H1 (cell line): ENCODE results near the gene NOC2L. TPM values are rescaled to one million over a fixed set of nuclear protein-coding genes. Genes with fewer than 3 reads are reported as not detected.

ENCODE experiments used
- CTCF ChIA-PET: fragments of 300-600 bp; sonication (Branson Sonifier 250); formaldehyde crosslinking; loops from one replicate; lab custom pipeline; 2021; ENCODE audit not compliant: partially characterized antibody; lab: Charles Lee
- POLR2A ChIA-PET: fragments of 300-600 bp; sonication (Branson Sonifier 250); formaldehyde crosslinking; loops from one replicate; lab custom pipeline; 2021; ENCODE audit warnings: inconsistent platforms; ENCODE audit not compliant: partially characterized antibody; lab: Charles Lee
- DNase-seq, 2 experiments: peaks; one replicate each; pipeline versions ENCODE4 v3.0.0 to v3.0.0-alpha.2; 2010 to 2022; ENCODE audit warnings: low spot score in 2 of 2, low read depth in 1 of 2, mixed read lengths in 1 of 2
- FAIRE-seq: peaks from 2 replicates; lab custom pipeline; 2011; peaks lifted over from hg19 to GRCh38; lab: Jason Lieb, UNC
- H2AFZ ChIP-seq: 2 replicates; pipeline ENCODE4 v1.8.1; 2012; ENCODE audit warnings: low read length, inconsistent platforms
- H2AK5ac ChIP-seq: 2 replicates; pipeline ENCODE4 v1.6.1; 2013; ENCODE audit warnings: low read depth, low read length
- H2BK120ac ChIP-seq: replicated peaks from 2 replicates; pipeline ENCODE3; 2013; ENCODE audit warnings: low read depth, low read length, inconsistent platforms
- H2BK12ac ChIP-seq: 2 replicates; pipeline ENCODE4 v1.6.1; 2013; ENCODE audit warnings: low read depth, low read length
- H2BK15ac ChIP-seq: 2 replicates; pipeline ENCODE4 v1.6.1; 2013; ENCODE audit warnings: low read length
- H2BK20ac ChIP-seq: 2 replicates; pipeline ENCODE4 v1.6.1; 2013; ENCODE audit warnings: low read length
- H2BK5ac ChIP-seq: 2 replicates; pipeline ENCODE4 v1.6.1; 2013; ENCODE audit warnings: low read depth, low read length
- H3K14ac ChIP-seq: 2 replicates; pipeline ENCODE4 v1.6.1; 2013; ENCODE audit warnings: inconsistent platforms; ENCODE audit not compliant: insufficient read length
- H3K18ac ChIP-seq: 2 replicates; pipeline ENCODE4 v1.6.1; 2013; ENCODE audit warnings: low read length; ENCODE audit errors: extremely low read depth
- H3K23ac ChIP-seq: 2 replicates; pipeline ENCODE4 v1.6.1; 2013; ENCODE audit warnings: inconsistent platforms; ENCODE audit not compliant: insufficient read length
- H3K23me2 ChIP-seq: 2 replicates; pipeline ENCODE4 v1.6.1; 2013; ENCODE audit warnings: low read depth, low read length
- H3K27ac ChIP-seq: 2 replicates; pipeline ENCODE4 v1.6.1; 2011; ENCODE audit warnings: low read depth, low read length, inconsistent platforms
- H3K27me3 ChIP-seq, 4 experiments: replicated peaks in 1 of 4; 1 replicate in 1 of 4; 2 replicates in 3 of 4; pipeline versions ENCODE4 v1.6.1 to v1.8.1; 2011 to 2013; ENCODE audit warnings: low read length in 3 of 4, mild to moderate bottlenecking in 3 of 4, inconsistent platforms in 2 of 4, mixed read lengths in 2 of 4, moderate library complexity in 1 of 4; ENCODE audit not compliant: control insufficient read depth in 3 of 4, insufficient read depth in 3 of 4; ENCODE audit errors: extremely low read depth in 1 of 4
- H3K36me3 ChIP-seq, 4 experiments: 2 replicates each; pipeline versions ENCODE4 v1.6.1 to v1.8.1; 2011 to 2013; ENCODE audit warnings: mild to moderate bottlenecking in 4 of 4, low read length in 3 of 4, moderate library complexity in 2 of 4, control low read depth in 1 of 4, inconsistent platforms in 1 of 4; ENCODE audit not compliant: insufficient read depth in 4 of 4, control insufficient read depth in 2 of 4
- H3K4ac ChIP-seq: replicated peaks from 2 replicates; pipeline ENCODE3; 2013; ENCODE audit warnings: low read length, low read depth, mixed read lengths, inconsistent platforms; ENCODE audit not compliant: insufficient read length
- H3K4me1 ChIP-seq, 4 experiments: replicated peaks in 1 of 4; 1 replicate in 1 of 4; 2 replicates in 3 of 4; pipeline versions ENCODE4 v1.6.1 to v1.8.1; 2011 to 2013; ENCODE audit warnings: low read length in 3 of 4, inconsistent platforms in 2 of 4, mixed read lengths in 1 of 4; ENCODE audit not compliant: insufficient read depth in 4 of 4, control insufficient read depth in 3 of 4
- H3K4me2 ChIP-seq, 2 experiments: 2 replicates each; pipeline versions ENCODE4 v1.6.1 to v1.8.1; 2011 to 2013; ENCODE audit warnings: low read depth in 2 of 2, low read length in 2 of 2, control low read depth in 1 of 2, inconsistent platforms in 1 of 2, mild to moderate bottlenecking in 1 of 2; ENCODE audit not compliant: insufficient read depth in 1 of 2
- H3K4me3 ChIP-seq, 4 experiments: fragments of 200-600, 300-600 bp in 1 of 4; sonication (generic), shearing (Covaris generic), sonication (Bioruptor Twin) in 1 of 4; 2 replicates each; pipeline versions ENCODE4 v1.5.1 to v1.8.1; 2011 to 2016; ENCODE audit warnings: low read length in 4 of 4, low read depth in 3 of 4, control low read depth in 2 of 4, inconsistent platforms in 2 of 4, mild to moderate bottlenecking in 2 of 4, mixed read lengths in 1 of 4, moderate library complexity in 1 of 4; ENCODE audit not compliant: insufficient read depth in 2 of 4; ENCODE audit errors: extremely low read depth in 1 of 4
- H3K56ac ChIP-seq: replicated peaks from 2 replicates; pipeline ENCODE3; 2013; ENCODE audit warnings: low read depth, mild to moderate bottlenecking, mixed read lengths, low read length, inconsistent platforms; ENCODE audit not compliant: insufficient read length
- H3K79me1 ChIP-seq: 2 replicates; pipeline ENCODE4 v1.6.1; 2013; ENCODE audit warnings: low read depth, low read length, control low read depth
- H3K79me2 ChIP-seq, 2 experiments: 2 replicates each; pipeline versions ENCODE4 v1.6.1 to v1.8.1; 2012 to 2013; ENCODE audit warnings: low read length in 2 of 2, mild to moderate bottlenecking in 2 of 2, inconsistent platforms in 1 of 2; ENCODE audit not compliant: insufficient read depth in 2 of 2, control insufficient read depth in 1 of 2
- H3K9ac ChIP-seq, 4 experiments: replicated peaks in 1 of 4; 1 replicate in 1 of 4; 2 replicates in 3 of 4; pipeline versions ENCODE4 v1.6.1 to v1.8.1; 2011 to 2013; ENCODE audit warnings: low read depth in 3 of 4, low read length in 3 of 4, control low read depth in 2 of 4, mild to moderate bottlenecking in 2 of 4, moderate library complexity in 2 of 4, inconsistent platforms in 1 of 4; ENCODE audit errors: extremely low read depth in 1 of 4
- H3K9me3 ChIP-seq, 2 experiments: 2 replicates each; pipeline versions ENCODE4 v1.6.1 to v1.8.1; 2012 to 2013; ENCODE audit warnings: mild to moderate bottlenecking in 2 of 2, moderate library complexity in 2 of 2, control low read depth in 1 of 2, inconsistent platforms in 1 of 2, low read depth in 1 of 2, low read length in 1 of 2, mixed read lengths in 1 of 2; ENCODE audit not compliant: insufficient read depth in 2 of 2
- H4K20me1 ChIP-seq, 2 experiments: replicated peaks in 1 of 2; 2 replicates each; pipeline versions ENCODE3 to v1.8.1; 2011 to 2013; ENCODE audit warnings: inconsistent platforms in 2 of 2, low read length in 2 of 2, mild to moderate bottlenecking in 1 of 2; ENCODE audit not compliant: insufficient read depth in 2 of 2, control insufficient read depth in 1 of 2
- H4K5ac ChIP-seq: 2 replicates; pipeline ENCODE4 v1.6.1; 2013; ENCODE audit warnings: low read length, low read depth, mixed read lengths, inconsistent platforms; ENCODE audit not compliant: insufficient read length
- H4K8ac ChIP-seq: 2 replicates; pipeline ENCODE4 v1.8.0; 2013; ENCODE audit warnings: mild to moderate bottlenecking, moderate library complexity, low read length, inconsistent platforms; ENCODE audit not compliant: insufficient read depth; ENCODE audit errors: extremely low read depth
- H4K91ac ChIP-seq: replicated peaks from 2 replicates; pipeline ENCODE3; 2013; ENCODE audit warnings: low read length, mixed read lengths, inconsistent platforms; ENCODE audit not compliant: insufficient read length
- BACH1 ChIP-seq: IDR thresholded peaks from 2 replicates; pipeline ENCODE4 v1.6.1; 2012; ENCODE audit warnings: low read length, improper control_type of control experiment
- BCL11A ChIP-seq, 2 experiments: IDR thresholded peaks; one replicate each; pipeline ENCODE4 v1.6.1; 2011; ENCODE audit warnings: low read depth in 2 of 2, low read length in 2 of 2, mild to moderate bottlenecking in 2 of 2
- GTF2F1 ChIP-seq: IDR thresholded peaks from 2 replicates; pipeline ENCODE4 v1.6.1; 2012; ENCODE audit warnings: low read depth, low read length, improper control_type of control experiment, borderline replicate concordance
- JUND ChIP-seq: IDR thresholded peaks from 2 replicates; pipeline ENCODE4 v1.6.1; 2011; ENCODE audit warnings: mild to moderate bottlenecking, improper control_type of control experiment, low read length
- RAD21 ChIP-seq, 2 experiments: IDR thresholded peaks in 1 of 2; conservative IDR thresholded peaks in 1 of 2; 2 replicates each; pipeline ENCODE4 v1.6.1; 2011; ENCODE audit warnings: low read depth in 2 of 2, low read length in 2 of 2, improper control_type of control experiment in 1 of 2, inconsistent platforms in 1 of 2, mild to moderate bottlenecking in 1 of 2, moderate library complexity in 1 of 2
- SAP30 ChIP-seq: fragments of 300-600 bp; sonication (generic); IDR thresholded peaks from 2 replicates; pipeline ENCODE4 v1.7.1; 2012; ENCODE audit warnings: low read length, moderate library complexity, mild to moderate bottlenecking, inconsistent platforms; ENCODE audit not compliant: insufficient read depth, insufficient replicate concordance
- SIX5 ChIP-seq: IDR thresholded peaks from 2 replicates; pipeline ENCODE4 v1.6.1; 2011; ENCODE audit warnings: mild to moderate bottlenecking, low read depth, low read length
- SUZ12 ChIP-seq: fragments of 200-600 bp; sonication (generic); IDR thresholded peaks from 2 replicates; pipeline ENCODE4 v1.6.1; 2012; ENCODE audit warnings: mild to moderate bottlenecking, inconsistent platforms, low read length, moderate library complexity, mixed read lengths
- YY1 ChIP-seq: IDR thresholded peaks from 2 replicates; pipeline ENCODE4 v1.6.1; 2011; ENCODE audit warnings: low read depth, mild to moderate bottlenecking, low read length
- ZNF274 ChIP-seq: IDR thresholded peaks from 2 replicates; pipeline ENCODE4 v1.7.0; 2012; ENCODE audit warnings: low read length, borderline replicate concordance; ENCODE audit errors: extremely low read depth
- WGBS, 2 experiments: shearing (Covaris generic) in 1 of 2; methylation state at CpG; one replicate each; pipeline versions ENCODE4 v1.1.6 to v1.1.7; 2013 to 2015; ENCODE audit warnings: low lambda C conversion rate in 2 of 2, mixed read lengths in 2 of 2, inconsistent platforms in 1 of 2, low coverage in 1 of 2, missing lambda C conversion rate in 1 of 2; ENCODE audit not compliant: insufficient replicate concordance in 2 of 2, insufficient coverage in 1 of 2, insufficient read length in 1 of 2; ENCODE audit errors: extremely low coverage in 1 of 2, missing lambda C conversion rate in 1 of 2; 5-methylcytosine and 5-hydroxymethylcytosine counted together
- polyA plus RNA-seq, 7 experiments: library from polyadenylated mRNA; depleted of rRNA in 3 of 7; stranded (reverse) in 5 of 7; unstranded in 2 of 7; fragments of >200 nt in 5 of 7; fragments of 200-250 nt in 2 of 7; gene quantifications; 1 replicate in 5 of 7; 2 replicates in 1 of 7; 4 replicates in 1 of 7; pipeline versions ENCODE4 v1.2.1 to v1.2.3, GENCODE V29; 2011 to 2013; ENCODE audit warnings: missing spikeins in 2 of 7, mixed read lengths in 2 of 7
- total RNA-seq: library from RNA; stranded (reverse); fragmentation: NEBNext Ultra II Directional; extraction: Animal tissue kit (Norgen Biotek cat#: 25700); gene quantifications from 2 replicates; pipeline ENCODE4 v1.2.1, GENCODE V29; 2021

Gene NOC2L
- total and polyA plus RNA-seq, 2 of the 8 experiments (the other 6 are each of a cell fraction or from before 2014, with no cell fraction given), result 74.7 to 130 TPM

DNA sequence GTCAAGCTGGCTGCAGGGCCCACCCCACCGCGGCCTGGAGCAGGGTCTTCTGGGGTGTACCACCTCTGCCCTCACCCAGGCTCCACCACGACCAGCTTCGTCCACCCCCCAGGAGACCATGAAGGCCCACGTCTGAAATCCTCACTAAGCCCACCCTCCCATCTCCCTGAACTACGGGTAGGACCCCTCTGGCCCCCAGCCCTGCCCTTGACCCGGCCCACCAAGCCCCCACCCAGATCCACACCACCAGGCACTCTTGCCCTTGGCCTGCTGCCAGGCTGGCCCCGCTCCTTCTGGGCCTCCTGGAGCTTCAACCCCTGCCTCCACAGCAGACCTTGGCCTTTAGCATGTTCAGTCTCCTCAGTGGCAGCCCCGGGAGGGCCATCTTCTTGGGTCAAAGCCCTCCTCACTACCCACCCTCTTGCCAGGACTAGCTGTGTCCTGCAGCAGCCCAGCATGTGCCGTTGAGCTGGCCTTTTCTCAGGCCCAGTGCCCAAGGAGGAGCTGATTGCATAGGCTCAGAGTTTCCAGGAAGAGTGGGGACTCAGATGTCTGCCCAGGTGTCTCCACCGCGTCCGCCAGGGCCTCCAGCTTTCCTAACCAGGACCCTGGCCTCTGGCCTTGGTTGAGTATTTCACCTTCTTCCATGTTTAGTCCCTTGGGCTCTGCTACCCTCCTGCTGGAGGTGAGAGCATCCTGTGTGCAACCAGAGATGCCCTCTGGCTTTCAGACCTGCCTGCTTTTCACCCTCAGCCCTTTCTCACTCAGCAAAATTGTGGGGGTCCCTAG is 53.1 kb downstream of the NOC2L start:
- Histone ChIP-seq H3K9ac (no peak overlapping the region), H2BK12ac (no peak overlapping the region), H2BK5ac (no peak overlapping the region), H3K79me1 (no peaks in the 10 kb centered on the region), H3K4me3 (peak overlapping the region in 1 of 4 experiments; percentile 64; a peak in 1 of 8 replicates), H3K4me2 (0 out of 4 replicates have a peak overlapping the region, but pooled peaks of 1 of the 2 experiments have one; percentile 59), H3K18ac (no peak overlapping the region), H2BK120ac (no peak overlapping the region), H3K14ac (no peak overlapping the region), H2AFZ (no peak overlapping the region), H3K36me3 (no peaks in the 10 kb centered on the region), H4K91ac (no peak overlapping the region), H3K56ac (no peak overlapping the region), H2AK5ac (peak overlapping the region; percentile 48; the same call in 1 of the 2 replicates), H4K5ac (no peak overlapping the region), H3K9me3 (no peaks in the 10 kb centered on the region), H3K79me2 (no peaks in the 10 kb centered on the region), H3K27me3 (peaks cover 24 to 50% (median 40%) of the 10 kb centered on the region in 4 experiments), H3K4ac (no peak overlapping the region), H4K8ac (no peak overlapping the region; the same call in 1 of the 2 replicates), H3K27ac (no peak overlapping the region), H3K23me2 (peaks cover 2% of the 10 kb centered on the region; the same call in 1 of the 2 replicates), H3K23ac (no peak overlapping the region), H3K4me1 (peaks cover 0 to 5% (median 2%) of the 10 kb centered on the region in 4 experiments; a peak in 4 of 7 replicates), H4K20me1 (peaks cover 3 to 5% of the 10 kb centered on the region in 2 experiments), H2BK15ac (no peak overlapping the region), H2BK20ac (no peak overlapping the region)
- FAIRE-seq (no peak), DNase-seq (peak in 1 of 2 experiments; percentile 44)
- ChIA-PET CTCF (interaction anchor here (0.7 to 4.1 kb wide), 19 partner anchors 8 to 75 kb away, joined by 3 to 20 read pairs (median 4); partner anchors contain the start of genes NOC2L and SAMD11), POLR2A (interaction anchor here (0.7 to 3.4 kb wide), 9 partner anchors 11 to 127 kb away, joined by 3 to 9 read pairs (median 3); no protein-coding TSS in a partner anchor)
- WGBS, 2 experiments, result 91% methylated on average over 12 of the region's 13 CpGs; no CpG with 5 or more reads in 1 of the 2 experiments
- TF ChIP-seq BCL11A (IDR thresholded peaks at IDR 0.05; ENCODE audit: low read depth in 2 of 2, low read length in 2 of 2), result no peak
- TF ChIP-seq BACH1, result no peak
- TF ChIP-seq ZNF274, result no peak
- TF ChIP-seq GTF2F1, result no peak
- TF ChIP-seq YY1, result no peak
- no peak for TF ChIP-seq SAP30
- no peak for TF ChIP-seq SUZ12
- TF ChIP-seq RAD21 (IDR thresholded peaks at IDR 0.05 in 1 of 2, conservative IDR thresholded peaks at IDR 0.05 in 1 of 2; ENCODE audit: low read depth in 2 of 2, low read length in 2 of 2), result no peak
- TF ChIP-seq JUND, result no peak
- no peak for TF ChIP-seq SIX5
